ENCODE measurements around the gene SEL1L2.

SEL1L2 gene

GRCh38 chr20:13928901-13929300, 61.5 kb downstream of the SEL1L2 start:
- no peak overlapping the region for H3K4me3 ChIP-seq (ENCODE audit: low read length)
- no peaks in the 10 kb centered on the region for H3F3A ChIP-seq (ENCODE audit: insufficient read depth, low read length)
- no peaks in the 10 kb centered on the region for H3K4me1 ChIP-seq (ENCODE audit: low read length)
- no peak overlapping the region for H3K9ac ChIP-seq (ENCODE audit: low read length)
- TF ChIP-seq EZH2 (optimal IDR thresholded peaks at IDR 0.05; ENCODE audit: low read depth, low read length) (no peak), CTCF (IDR thresholded peaks at IDR 0.05; ENCODE audit: low read length) (no peak), EZH2phosphoT487 (IDR thresholded peaks at IDR 0.05; ENCODE audit: low read length) (no peak)
- H3K79me2 ChIP-seq (ENCODE audit: low read length) = no peaks in the 10 kb centered on the region
- H4K20me1 ChIP-seq (ENCODE audit: insufficient read depth, low read length) = no peaks in the 10 kb centered on the region
- no peak overlapping the region for H3K4me2 ChIP-seq (ENCODE audit: low read depth, low read length)
- no peak for DNase-seq
- H3K36me3 ChIP-seq (replicated peaks; ENCODE audit: insufficient read depth, low read length) = no peaks in the 10 kb centered on the region
- no peaks in the 10 kb centered on the region for H3K9me2 ChIP-seq (replicated peaks; ENCODE audit: insufficient read depth, low read length)
- H3K27ac ChIP-seq (ENCODE audit: low read length) = no peak overlapping the region
- H3K9me3 ChIP-seq (replicated peaks; ENCODE audit: insufficient read depth, low read length) = no peaks in the 10 kb centered on the region
- no peak overlapping the region for H2AFZ ChIP-seq (ENCODE audit: low read length)
- H3K27me3 ChIP-seq (replicated peaks; ENCODE audit: insufficient read depth, low read length) = no peaks in the 10 kb centered on the region

GRCh38 chr20:13927171-13927570, 63.2 kb downstream of the SEL1L2 start:
- Histone ChIP-seq H3K4me2 (ENCODE audit: low read depth, low read length) (no peak overlapping the region), H3K4me3 (ENCODE audit: low read length) (no peak overlapping the region), H3K36me3 (replicated peaks; ENCODE audit: insufficient read depth, low read length) (no peaks in the 10 kb centered on the region), H3K4me1 (ENCODE audit: low read length) (no peaks in the 10 kb centered on the region), H2AFZ (ENCODE audit: low read length) (no peak overlapping the region), H3K27me3 (replicated peaks; ENCODE audit: insufficient read depth, low read length) (no peaks in the 10 kb centered on the region), H3K9ac (ENCODE audit: low read length) (no peak overlapping the region), H3F3A (ENCODE audit: insufficient read depth, low read length) (no peaks in the 10 kb centered on the region), H3K27ac (ENCODE audit: low read length) (no peak overlapping the region), H4K20me1 (ENCODE audit: insufficient read depth, low read length) (no peaks in the 10 kb centered on the region), H3K79me2 (ENCODE audit: low read length) (no peaks in the 10 kb centered on the region), H3K9me2 (replicated peaks; ENCODE audit: insufficient read depth, low read length) (no peaks in the 10 kb centered on the region), H3K9me3 (replicated peaks; ENCODE audit: insufficient read depth, low read length) (no peaks in the 10 kb centered on the region)
- no peak for DNase-seq
- TF ChIP-seq EZH2phosphoT487 (IDR thresholded peaks at IDR 0.05; ENCODE audit: low read length) (no peak), EZH2 (optimal IDR thresholded peaks at IDR 0.05; ENCODE audit: low read depth, low read length) (no peak), CTCF (IDR thresholded peaks at IDR 0.05; ENCODE audit: low read length) (no peak)

GRCh38 chr20:13922241-13922640, 68.2 kb downstream of the SEL1L2 start:
- H3K4me3 ChIP-seq (ENCODE audit: low read length) = no peak overlapping the region
- no peaks in the 10 kb centered on the region for H3K36me3 ChIP-seq (replicated peaks; ENCODE audit: insufficient read depth, low read length)
- H3K9ac ChIP-seq (ENCODE audit: low read length) = no peak overlapping the region
- H3K4me2 ChIP-seq (ENCODE audit: low read depth, low read length) = no peak overlapping the region
- H3F3A ChIP-seq (ENCODE audit: insufficient read depth, low read length) = no peaks in the 10 kb centered on the region
- H3K79me2 ChIP-seq (ENCODE audit: low read length) = no peaks in the 10 kb centered on the region
- no peak overlapping the region for H3K27ac ChIP-seq (ENCODE audit: low read length)
- H3K27me3 ChIP-seq (replicated peaks; ENCODE audit: insufficient read depth, low read length) = no peaks in the 10 kb centered on the region
- no peaks in the 10 kb centered on the region for H4K20me1 ChIP-seq (ENCODE audit: insufficient read depth, low read length)
- H3K4me1 ChIP-seq (ENCODE audit: low read length) = no peaks in the 10 kb centered on the region
- DNase-seq = no peak
- no peak overlapping the region for H2AFZ ChIP-seq (ENCODE audit: low read length)
- TF ChIP-seq CTCF (IDR thresholded peaks at IDR 0.05; ENCODE audit: low read length) (no peak), EZH2phosphoT487 (IDR thresholded peaks at IDR 0.05; ENCODE audit: low read length) (no peak)
- no peaks in the 10 kb centered on the region for H3K9me2 ChIP-seq (replicated peaks; ENCODE audit: insufficient read depth, low read length)
- H3K9me3 ChIP-seq (replicated peaks; ENCODE audit: insufficient read depth, low read length) = no peaks in the 10 kb centered on the region
